Panc1 (cell line): ENCODE data around the gene SART1. TPM values are rescaled to one million over a fixed set of nuclear protein-coding genes. Genes with fewer than 3 reads are reported as not detected.

Source experiments
- ATAC-seq: fragments of 200-7000 bp; cut with Tn5 transposase; 2 replicates; pipeline ENCODE4 v1.9.1; 2020; ENCODE audit warnings: mild to moderate bottlenecking, moderate library complexity
- BruUV-seq: library from RNA; stranded (reverse); fragments of 400-500 nt; replicated peaks from 2 replicates; lab custom pipeline; 2021; lab: Mats Ljungman, UMichigan
- CTCF ChIA-PET: fragments of 300-600 bp; sonication (Branson Sonifier 250); formaldehyde crosslinking; loops from one replicate; lab custom pipeline; 2022; ENCODE audit warnings: antibody characterized with exemption; lab: Charles Lee
- POLR2A ChIA-PET: fragments of 300-600 bp; sonication (Branson Sonifier 250); formaldehyde crosslinking; loops from one replicate; lab custom pipeline; 2022; ENCODE audit warnings: antibody characterized with exemption; lab: Charles Lee
- DNase-seq: peaks from one replicate; pipeline ENCODE4 v3.0.0-alpha.2; 2010; ENCODE audit warnings: low read depth, low spot score
- H3K27ac ChIP-seq: 2 replicates; pipeline ENCODE4 v1.5.1; 2011; ENCODE audit warnings: mild to moderate bottlenecking, low read length, inconsistent platforms
- H3K27me3 ChIP-seq: fragments of 200-500 bp; sonication (Bioruptor generic); 2 replicates; pipeline ENCODE4 v1.6.0; 2014; ENCODE audit warnings: low read length, inconsistent platforms; ENCODE audit not compliant: control insufficient read depth, insufficient read depth
- H3K36me3 ChIP-seq: fragments of 200-500 bp; sonication (Bioruptor generic); 2 replicates; pipeline ENCODE4 v1.5.1; 2014; ENCODE audit warnings: inconsistent platforms, mild to moderate bottlenecking, low read length, moderate library complexity; ENCODE audit not compliant: control insufficient read depth, insufficient read depth
- H3K4me1 ChIP-seq: 2 replicates; pipeline ENCODE4 v1.5.1; 2011; ENCODE audit warnings: inconsistent platforms, mild to moderate bottlenecking, low read length, moderate library complexity; ENCODE audit not compliant: control insufficient read depth, insufficient read depth
- H3K4me3 ChIP-seq, 2 experiments: 2 replicates each; pipeline ENCODE4 v1.5.1; 2011 to 2012; ENCODE audit warnings: low read depth in 2 of 2, low read length in 2 of 2, mild to moderate bottlenecking in 2 of 2, inconsistent platforms in 1 of 2, moderate library complexity in 1 of 2
- H3K9me3 ChIP-seq: fragments of 200-500 bp; sonication (Bioruptor generic); 2 replicates; pipeline ENCODE4 v1.5.1; 2014; ENCODE audit warnings: low read depth, mild to moderate bottlenecking, inconsistent platforms, low read length, moderate library complexity; ENCODE audit not compliant: control insufficient read depth, insufficient read depth
- CTCF ChIP-seq: fragments of 450-650 bp; IDR thresholded peaks from 2 replicates; pipeline ENCODE4 v1.5.1; 2017; ENCODE audit warnings: mild to moderate bottlenecking
- POLR2AphosphoS5 ChIP-seq: IDR thresholded peaks from 2 replicates; pipeline ENCODE4 v1.6.1; 2012; ENCODE audit warnings: mild to moderate bottlenecking, low read depth, low read length, moderate library complexity
- REST ChIP-seq, 2 experiments: IDR thresholded peaks; 2 replicates each; pipeline ENCODE4 v1.6.1; 2011 to 2012; ENCODE audit warnings: low read depth in 2 of 2, control low read depth in 1 of 2, low read length in 1 of 2, mild to moderate bottlenecking in 1 of 2, moderate library complexity in 1 of 2; ENCODE audit not compliant: insufficient read depth in 1 of 2
- SIN3A ChIP-seq: IDR thresholded peaks from 2 replicates; pipeline ENCODE4 v1.6.1; 2012; ENCODE audit warnings: low read depth, mild to moderate bottlenecking, low read length, moderate library complexity, borderline replicate concordance; ENCODE audit not compliant: insufficient read depth
- TCF7L2 ChIP-seq: IDR thresholded peaks from 2 replicates; pipeline ENCODE4 v1.6.1; 2011; ENCODE audit warnings: mild to moderate bottlenecking, low read depth, low read length, inconsistent platforms
- in situ Hi-C: cut with HindIII; loops from 2 replicates; pipeline ENCODE4 v1.10.0; 2016; ENCODE audit warnings: low sequenced_read_pairs, low pct_unique_long_range_greater_than_20kb
- intact Hi-C: fragments of 100-400 bp; cut with micrococcal nuclease; formaldehyde crosslinking; loops from one replicate; pipeline ENCODE4 v1.10.0; 2022; ENCODE audit not compliant: unreplicated experiment
- total RNA-seq: library from RNA; stranded (reverse); gene quantifications from one replicate; pipeline ENCODE4 v1.2.1, GENCODE V29; 2021; ENCODE audit not compliant: unreplicated experiment

SART1 gene
- total RNA-seq, 1 experiment from 2014 or later, result 76.4 TPM

- ChIA-PET CTCF (no interaction called here), POLR2A (interaction anchor here (0.7 kb wide), 1 partner anchor 9 kb away, joined by 3 read pairs; no protein-coding TSS in a partner anchor)
- no peaks in the 10 kb centered on the region for H3K27me3 ChIP-seq
- no peak overlapping the region for H3K4me3 ChIP-seq
- TF ChIP-seq SIN3A (no peak), REST (IDR thresholded peaks at IDR 0.05; ENCODE audit: insufficient read depth in 1 of 2, low read depth in 2 of 2, low read length in 1 of 2) (no peak), POLR2AphosphoS5 (no peak), TCF7L2 (no peak), CTCF (no peak)
- H3K4me1 ChIP-seq, result no peaks in the 10 kb centered on the region
- no peak overlapping the region for H3K27ac ChIP-seq
- ATAC-seq, result no peak
- in situ Hi-C loops, result no loop called here
- DNase-seq, result no peak
- BruUV-seq, result no TSS peak
- H3K36me3 ChIP-seq, result peaks cover 5% of the 10 kb centered on the region
- no peaks in the 10 kb centered on the region for H3K9me3 ChIP-seq
- intact Hi-C loops, result no loop called here
Measured at GRCh38 chr11:65975771-65976170, 14.2 kb downstream of the SART1 start.

- CTCF ChIA-PET, result no interaction called here
- Histone ChIP-seq H3K4me3 (no peak overlapping the region), H3K4me1 (no peaks in the 10 kb centered on the region), H3K27me3 (no peaks in the 10 kb centered on the region), H3K9me3 (no peaks in the 10 kb centered on the region), H3K36me3 (peaks cover 5% of the 10 kb centered on the region), H3K27ac (no peak overlapping the region)
- intact Hi-C loops, result no loop called here
- ATAC-seq (peak; percentile 22; the same call in 1 of the 2 replicates), DNase-seq (no peak)
- in situ Hi-C loops, result no loop called here
- TF ChIP-seq POLR2AphosphoS5 (no peak; the same call in 1 of the 2 replicates), REST (IDR thresholded peaks at IDR 0.05; ENCODE audit: insufficient read depth in 1 of 2, low read depth in 2 of 2, low read length in 1 of 2) (no peak), SIN3A (no peak), CTCF (no peak), TCF7L2 (no peak)
- no TSS peak for BruUV-seq
- POLR2A ChIA-PET, result interaction anchor here (0.7 to 0.8 kb wide), 2 partner anchors 10 to 76 kb away, joined by 3 to 4 read pairs; partner anchors contain the start of gene FOSL1
Measured at GRCh38 chr11:65976216-65977176, 15.0 kb downstream of the SART1 start.
